SK-N-MC (cell line): Measurements from ENCODE around the gene OSBPL1A.

Experiments used
- DNase-seq: peaks from one replicate; pipeline ENCODE4 v3.0.0-alpha.2; 2011; ENCODE audit warnings: low read depth, low spot score
- H3K27ac ChIP-seq: fragments of 200-600 bp; sonication (generic); 2 replicates; pipeline ENCODE4 v1.5.1; 2016; ENCODE audit warnings: mixed run types
- H3K36me3 ChIP-seq: fragments of 200-600 bp; sonication (generic); 2 replicates; pipeline ENCODE4 v1.6.1; 2017; ENCODE audit warnings: antibody characterized with exemption, low read length, mixed read lengths; ENCODE audit not compliant: insufficient read depth
- H3K4me3 ChIP-seq: fragments of 200-600 bp; sonication (generic); 2 replicates; pipeline ENCODE4 v1.5.1; 2016
- H3K9ac ChIP-seq: fragments of 200-600 bp; sonication (generic); 2 replicates; pipeline ENCODE4 v1.8.0; 2017; ENCODE audit warnings: mixed run types, mixed read lengths; ENCODE audit not compliant: insufficient read length
- H3K9me3 ChIP-seq: fragments of 200-600 bp; sonication (generic); 2 replicates; pipeline ENCODE4 v1.6.1; 2017; ENCODE audit warnings: low read depth, mild to moderate bottlenecking, antibody characterized with exemption, low read length, moderate library complexity, mixed read lengths
- EZH2 ChIP-seq: fragments of 200-600 bp; sonication (generic); IDR thresholded peaks from one replicate; pipeline ENCODE4 v1.6.1; 2017; ENCODE audit warnings: antibody characterized with exemption
- FOXP2 ChIP-seq: optimal IDR thresholded peaks from 2 replicates; pipeline ENCODE3; 2011; ENCODE audit warnings: mild to moderate bottlenecking, moderate library complexity; ENCODE audit not compliant: insufficient read depth; ENCODE audit errors: extremely low read length, control extremely low read depth
- POLR2AphosphoS5 ChIP-seq: IDR thresholded peaks from 2 replicates; pipeline ENCODE4 v1.6.1; 2012; ENCODE audit warnings: mild to moderate bottlenecking, low read depth, low read length, borderline replicate concordance

The OSBPL1A gene

GRCh38 chr18:24195296-24196053, 202.1 kb downstream of the OSBPL1A start:
- no peaks in the 10 kb centered on the region for H3K9me3 ChIP-seq
- DNase-seq = no peak
- no peak overlapping the region for H3K4me3 ChIP-seq
- H3K9ac ChIP-seq = no peak overlapping the region
- no peak for TF ChIP-seq FOXP2
- no peak for TF ChIP-seq POLR2AphosphoS5
- no peak for TF ChIP-seq EZH2
- H3K36me3 ChIP-seq = no peaks in the 10 kb centered on the region
- no peak overlapping the region for H3K27ac ChIP-seq

GRCh38 chr18:24190590-24190989, 207.0 kb downstream of the OSBPL1A start:
- no peak for DNase-seq
- Histone ChIP-seq H3K36me3 (no peaks in the 10 kb centered on the region), H3K4me3 (no peak overlapping the region), H3K9me3 (no peaks in the 10 kb centered on the region), H3K27ac (no peak overlapping the region), H3K9ac (no peak overlapping the region)
- TF ChIP-seq FOXP2 = no peak
- TF ChIP-seq EZH2 = no peak
- no peak for TF ChIP-seq POLR2AphosphoS5

GRCh38 chr18:24189664-24190346, 207.8 kb downstream of the OSBPL1A start:
- H3K9me3 ChIP-seq = no peaks in the 10 kb centered on the region

GRCh38 chr18:24189007-24189528, 208.6 kb downstream of the OSBPL1A start:
- H3K27ac ChIP-seq = no peak overlapping the region
- H3K9ac ChIP-seq = no peak overlapping the region
- no peaks in the 10 kb centered on the region for H3K36me3 ChIP-seq
- H3K4me3 ChIP-seq = no peak overlapping the region
- H3K9me3 ChIP-seq = no peaks in the 10 kb centered on the region
- TF ChIP-seq FOXP2 = no peak
- no peak for TF ChIP-seq EZH2
- TF ChIP-seq POLR2AphosphoS5 = no peak
- DNase-seq = no peak

More at GRCh38 chr18:24189664-24190346, 207.8 kb downstream of the OSBPL1A start:
- no peaks in the 10 kb centered on the region for H3K36me3 ChIP-seq
- TF ChIP-seq POLR2AphosphoS5 = no peak
- no peak for TF ChIP-seq EZH2
- no peak for TF ChIP-seq FOXP2
- no peak for DNase-seq
- no peak overlapping the region for H3K4me3 ChIP-seq
- H3K9ac ChIP-seq = no peak overlapping the region
- H3K27ac ChIP-seq = no peak overlapping the region

GRCh38 chr18:24188120-24188519, 209.5 kb downstream of the OSBPL1A start:
- no peak for DNase-seq
- TF ChIP-seq EZH2 = no peak
- TF ChIP-seq POLR2AphosphoS5 = no peak
- no peak for TF ChIP-seq FOXP2
- H3K4me3 ChIP-seq = no peak overlapping the region
- H3K9ac ChIP-seq = no peak overlapping the region
- no peaks in the 10 kb centered on the region for H3K9me3 ChIP-seq
- H3K36me3 ChIP-seq = no peaks in the 10 kb centered on the region
- H3K27ac ChIP-seq = no peak overlapping the region

GRCh38 chr18:24187689-24188088, 209.9 kb downstream of the OSBPL1A start:
- no peak for TF ChIP-seq EZH2
- TF ChIP-seq POLR2AphosphoS5 = no peak
- TF ChIP-seq FOXP2 = no peak
- Histone ChIP-seq H3K36me3 (no peaks in the 10 kb centered on the region), H3K9ac (no peak overlapping the region), H3K4me3 (no peak overlapping the region), H3K27ac (no peak overlapping the region), H3K9me3 (no peaks in the 10 kb centered on the region)
- DNase-seq = no peak

- DNase-seq = no peak
Measured at GRCh38 chr18:24187049-24187448, 210.6 kb downstream of the OSBPL1A start.

GRCh38 chr18:24185805-24186204, 211.8 kb downstream of the OSBPL1A start:
- H3K9ac ChIP-seq = no peak overlapping the region
- H3K36me3 ChIP-seq = no peaks in the 10 kb centered on the region
- no peak for TF ChIP-seq FOXP2
- H3K9me3 ChIP-seq = no peaks in the 10 kb centered on the region
- H3K27ac ChIP-seq = no peak overlapping the region
- H3K4me3 ChIP-seq = no peak overlapping the region
- DNase-seq = no peak

More at GRCh38 chr18:24187049-24187448, 210.6 kb downstream of the OSBPL1A start:
- Histone ChIP-seq H3K36me3 (no peaks in the 10 kb centered on the region), H3K27ac (no peak overlapping the region), H3K9ac (no peak overlapping the region), H3K9me3 (no peaks in the 10 kb centered on the region), H3K4me3 (no peak overlapping the region)
- TF ChIP-seq EZH2 (no peak), FOXP2 (no peak), POLR2AphosphoS5 (no peak)
